Endodermal cell (in vitro differentiated cells): ENCODE measurements around the gene PVALEF. TPM values are rescaled to one million over a fixed set of nuclear protein-coding genes. Genes with fewer than 3 reads are reported as not detected.

ENCODE experiments used
- DNase-seq: peaks from one replicate; pipeline ENCODE4 v3.0.0-alpha.2; 2017
- H3K27ac ChIP-seq: 2 replicates; pipeline ENCODE4 v1.5.1; 2013; ENCODE audit warnings: mild to moderate bottlenecking, low read depth, low read length, moderate library complexity
- H3K27me3 ChIP-seq: 2 replicates; pipeline ENCODE4 v1.6.1; 2013; ENCODE audit warnings: mild to moderate bottlenecking, low read length, moderate library complexity; ENCODE audit not compliant: insufficient read depth, control insufficient read depth, poor library complexity, severe bottlenecking
- H3K36me3 ChIP-seq: 2 replicates; pipeline ENCODE4 v1.7.0; 2013; ENCODE audit warnings: mild to moderate bottlenecking, low read length, moderate library complexity; ENCODE audit not compliant: control insufficient read depth, insufficient read depth
- H3K4me1 ChIP-seq: one replicate; pipeline ENCODE4 v1.7.0; 2013; ENCODE audit warnings: low read length; ENCODE audit not compliant: control insufficient read depth, insufficient read depth
- H3K4me3 ChIP-seq: 2 replicates; pipeline ENCODE4 v1.5.1; 2013; ENCODE audit warnings: mild to moderate bottlenecking, low read length, moderate library complexity
- H3K9ac ChIP-seq: 2 replicates; pipeline ENCODE4 v1.6.1; 2013; ENCODE audit warnings: mild to moderate bottlenecking, low read length, moderate library complexity; ENCODE audit not compliant: poor library complexity, severe bottlenecking; ENCODE audit errors: extremely low read depth
- H3K9me3 ChIP-seq: 2 replicates; pipeline ENCODE4 v1.6.1; 2013; ENCODE audit warnings: mild to moderate bottlenecking, low read length, moderate library complexity; ENCODE audit not compliant: control insufficient read depth
- H3K27ac Mint-ChIP-seq: 2 replicates; pipeline ENCODE4 v1.8.0; 2020; ENCODE audit warnings: mixed read lengths
- H3K27me3 Mint-ChIP-seq: 2 replicates; pipeline ENCODE4 v1.8.0; 2021; ENCODE audit warnings: mild to moderate bottlenecking, mixed read lengths; ENCODE audit not compliant: insufficient read depth
- H3K36me3 Mint-ChIP-seq: 2 replicates; pipeline ENCODE4 v1.8.0; 2020; ENCODE audit warnings: low read depth, mixed read lengths
- H3K4me1 Mint-ChIP-seq: 2 replicates; pipeline ENCODE4 v1.8.0; 2020; ENCODE audit warnings: mixed read lengths
- H3K4me3 Mint-ChIP-seq: 2 replicates; pipeline ENCODE4 v1.8.0; 2020; ENCODE audit warnings: mild to moderate bottlenecking, moderate library complexity, mixed read lengths
- H3K9me3 Mint-ChIP-seq: 2 replicates; pipeline ENCODE4 v1.8.0; 2020; ENCODE audit warnings: mild to moderate bottlenecking, mixed read lengths
- WGBS, 2 experiments: methylation state at CpG; one replicate each; pipeline versions ENCODE4 v1.1.5 to v1.1.7; 2013; ENCODE audit warnings: missing lambda C conversion rate in 2 of 2, mixed read lengths in 1 of 2; ENCODE audit not compliant: insufficient coverage in 1 of 2, insufficient read length in 1 of 2; 5-methylcytosine and 5-hydroxymethylcytosine counted together
- total RNA-seq, 2 donors: library from RNA; stranded (reverse); fragmentation: NEBNext Ultra II Directional in 1 of 2; extraction: Animal tissue kit (Norgen Biotek cat#: 25700) in 1 of 2; gene quantifications; 2 replicates in 1 of 2; 3 replicates in 1 of 2; pipeline ENCODE4 v1.2.1, GENCODE V29; 2021
- TF ChIP-seq, protein P1 (sequence below): fragments of 200-600 bp; sonication (generic); conservative IDR thresholded peaks from 2 replicates; pipeline ENCODE4 v1.5.0; 2021; ENCODE audit warnings: antibody characterized with exemption, mild to moderate bottlenecking

The PVALEF gene
- total RNA-seq, 2 donors from 2014 or later, result not detected

DNA sequence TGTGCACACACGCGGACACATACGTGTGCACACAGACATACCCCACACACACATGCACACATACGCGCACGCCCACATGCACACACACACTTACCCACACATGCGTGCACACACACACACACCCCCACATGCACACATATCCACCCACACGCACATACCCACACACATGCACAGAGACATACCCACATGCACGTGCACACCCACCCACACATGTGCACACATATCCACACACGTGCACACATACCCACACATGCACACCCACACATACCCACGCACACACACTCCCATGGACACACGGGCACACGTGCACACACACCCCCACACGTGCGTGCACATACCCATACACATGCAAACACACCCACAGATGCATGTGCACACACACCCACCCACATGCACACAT, 27.2 kb upstream of the PVALEF start:
- Histone ChIP-seq H3K4me3 (no peak overlapping the region), H3K9me3 (no peaks in the 10 kb centered on the region), H3K36me3 (no peaks in the 10 kb centered on the region), H3K4me1 (no peaks in the 10 kb centered on the region), H3K9ac (no peak overlapping the region), H3K27ac (no peak overlapping the region), H3K27me3 (no peaks in the 10 kb centered on the region)
- TF ChIP-seq, protein P1, sequence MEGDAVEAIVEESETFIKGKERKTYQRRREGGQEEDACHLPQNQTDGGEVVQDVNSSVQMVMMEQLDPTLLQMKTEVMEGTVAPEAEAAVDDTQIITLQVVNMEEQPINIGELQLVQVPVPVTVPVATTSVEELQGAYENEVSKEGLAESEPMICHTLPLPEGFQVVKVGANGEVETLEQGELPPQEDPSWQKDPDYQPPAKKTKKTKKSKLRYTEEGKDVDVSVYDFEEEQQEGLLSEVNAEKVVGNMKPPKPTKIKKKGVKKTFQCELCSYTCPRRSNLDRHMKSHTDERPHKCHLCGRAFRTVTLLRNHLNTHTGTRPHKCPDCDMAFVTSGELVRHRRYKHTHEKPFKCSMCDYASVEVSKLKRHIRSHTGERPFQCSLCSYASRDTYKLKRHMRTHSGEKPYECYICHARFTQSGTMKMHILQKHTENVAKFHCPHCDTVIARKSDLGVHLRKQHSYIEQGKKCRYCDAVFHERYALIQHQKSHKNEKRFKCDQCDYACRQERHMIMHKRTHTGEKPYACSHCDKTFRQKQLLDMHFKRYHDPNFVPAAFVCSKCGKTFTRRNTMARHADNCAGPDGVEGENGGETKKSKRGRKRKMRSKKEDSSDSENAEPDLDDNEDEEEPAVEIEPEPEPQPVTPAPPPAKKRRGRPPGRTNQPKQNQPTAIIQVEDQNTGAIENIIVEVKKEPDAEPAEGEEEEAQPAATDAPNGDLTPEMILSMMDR, result no peak
- Mint-ChIP-seq H3K27me3 (no peaks in the 10 kb centered on the region), H3K9me3 (peaks cover 8% of the 10 kb centered on the region), H3K27ac (no peak overlapping the region), H3K4me3 (no peak overlapping the region), H3K36me3 (no peaks in the 10 kb centered on the region), H3K4me1 (no peaks in the 10 kb centered on the region)
- no peak for DNase-seq
- WGBS, 2 experiments, result 86 to 93% methylated on average over 12 to 15 of the region's 15 CpGs

DNA sequence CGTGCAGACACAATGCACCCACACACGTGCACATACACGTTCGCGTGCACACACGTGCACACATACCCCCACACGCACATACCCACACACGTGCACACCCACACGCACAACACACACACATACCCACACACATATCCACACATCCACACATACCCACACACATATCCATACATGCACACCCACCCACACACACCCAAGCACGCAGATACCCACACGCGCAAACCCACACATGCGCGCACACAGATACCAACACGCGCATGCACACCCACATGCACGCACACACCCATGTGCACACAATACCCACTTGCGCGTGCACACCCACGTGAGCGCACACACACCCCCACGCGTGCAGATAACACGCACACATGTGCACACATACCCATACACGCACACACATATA, 26.8 kb upstream of the PVALEF start:
- H3K27ac Mint-ChIP-seq, result no peak overlapping the region
- no peaks in the 10 kb centered on the region for H3K4me1 ChIP-seq
- no peaks in the 10 kb centered on the region for H3K27me3 ChIP-seq
- H3K27me3 Mint-ChIP-seq, result no peaks in the 10 kb centered on the region
- 93 to 96% methylated on average over 13 to 25 of the region's 25 CpGs for WGBS, 2 experiments
- H3K9me3 Mint-ChIP-seq, result peaks cover 8% of the 10 kb centered on the region
- no peaks in the 10 kb centered on the region for H3K36me3 ChIP-seq
- no peak overlapping the region for H3K9ac ChIP-seq
- H3K27ac ChIP-seq, result no peak overlapping the region
- DNase-seq, result no peak
- H3K4me3 Mint-ChIP-seq, result no peak overlapping the region
- H3K4me3 ChIP-seq, result no peak overlapping the region
- no peaks in the 10 kb centered on the region for H3K4me1 Mint-ChIP-seq
- H3K9me3 ChIP-seq, result no peaks in the 10 kb centered on the region
- no peaks in the 10 kb centered on the region for H3K36me3 Mint-ChIP-seq
- TF ChIP-seq, protein P1, result no peak

DNA sequence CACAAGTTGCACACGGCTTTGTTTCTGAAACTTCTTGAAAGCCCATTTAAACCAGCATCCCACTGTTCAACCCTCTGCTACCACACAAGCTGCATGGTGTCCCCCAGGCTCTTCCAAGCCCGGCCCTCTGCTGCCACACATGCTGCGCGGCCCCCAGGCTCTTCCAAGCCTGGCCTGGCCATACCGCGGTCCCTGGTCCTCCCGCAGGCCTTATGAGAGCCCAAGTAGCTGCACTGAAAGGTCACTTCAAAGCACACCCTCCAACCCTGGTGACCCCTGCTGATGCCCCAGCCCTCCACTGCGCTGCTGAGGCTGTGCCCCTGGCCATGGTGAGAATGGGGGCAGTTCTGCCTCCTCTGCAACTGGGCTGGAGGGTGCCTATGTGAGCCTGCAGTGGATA, 25.9 kb upstream of the PVALEF start:
- H3K27ac ChIP-seq, result no peak overlapping the region
- no peaks in the 10 kb centered on the region for H3K27me3 ChIP-seq
- no peak overlapping the region for H3K9ac ChIP-seq
- no peaks in the 10 kb centered on the region for H3K4me1 Mint-ChIP-seq
- H3K4me1 ChIP-seq, result no peaks in the 10 kb centered on the region
- H3K27ac Mint-ChIP-seq, result no peak overlapping the region
- H3K9me3 ChIP-seq, result no peaks in the 10 kb centered on the region
- H3K36me3 Mint-ChIP-seq, result no peaks in the 10 kb centered on the region
- TF ChIP-seq, protein P1, result no peak
- H3K4me3 ChIP-seq, result no peak overlapping the region
- no peaks in the 10 kb centered on the region for H3K27me3 Mint-ChIP-seq
- 88% methylated on average over 8 of the region's 8 CpGs; no CpG with 5 or more reads in 1 of the 2 experiments for WGBS, 2 experiments
- H3K4me3 Mint-ChIP-seq, result no peak overlapping the region
- no peaks in the 10 kb centered on the region for H3K36me3 ChIP-seq
- peaks cover 8% of the 10 kb centered on the region for H3K9me3 Mint-ChIP-seq
- DNase-seq, result no peak
